Esophagus squamous epithelium (tissue), 4 donors: ENCODE measurements around the gene CA9.

Experiments used
- POLR2A ChIP-seq, 4 donors: fragments of 450-650 bp; IDR thresholded peaks; one replicate each; pipeline ENCODE4 v1.6.1; 2017; ENCODE audit warnings: antibody characterized with exemption in 4 of 4, mild to moderate bottlenecking in 4 of 4, moderate library complexity in 3 of 4
- TF ChIP-seq, protein P1 (sequence below), 6 experiments: fragments of 450-650 bp in 4 of 6; fragments of 200-600 bp in 2 of 6; sonication (generic) in 2 of 6; IDR thresholded peaks; one replicate each; pipeline ENCODE4 v1.5.1; 2016 to 2019; ENCODE audit warnings: antibody characterized with exemption in 6 of 6, mild to moderate bottlenecking in 4 of 6, moderate library complexity in 4 of 6

DNA sequence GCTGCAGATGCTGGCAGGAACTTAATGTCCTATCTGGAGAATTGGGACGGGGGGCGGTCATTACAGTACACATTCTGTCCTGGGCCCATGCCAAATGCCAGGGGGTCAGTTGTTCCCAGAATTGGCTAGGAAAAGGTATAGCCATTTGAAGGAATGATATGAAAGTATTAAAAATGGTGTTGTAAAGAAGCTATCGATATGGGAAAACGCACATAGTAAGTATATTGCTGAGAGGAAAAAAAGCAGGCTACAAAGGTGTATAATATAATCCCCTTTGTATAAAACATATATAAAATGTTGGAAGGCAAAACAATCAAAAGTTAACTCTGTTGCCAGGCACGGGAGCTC, 8.3 kb upstream of the CA9 start:
- TF ChIP-seq, protein P1, sequence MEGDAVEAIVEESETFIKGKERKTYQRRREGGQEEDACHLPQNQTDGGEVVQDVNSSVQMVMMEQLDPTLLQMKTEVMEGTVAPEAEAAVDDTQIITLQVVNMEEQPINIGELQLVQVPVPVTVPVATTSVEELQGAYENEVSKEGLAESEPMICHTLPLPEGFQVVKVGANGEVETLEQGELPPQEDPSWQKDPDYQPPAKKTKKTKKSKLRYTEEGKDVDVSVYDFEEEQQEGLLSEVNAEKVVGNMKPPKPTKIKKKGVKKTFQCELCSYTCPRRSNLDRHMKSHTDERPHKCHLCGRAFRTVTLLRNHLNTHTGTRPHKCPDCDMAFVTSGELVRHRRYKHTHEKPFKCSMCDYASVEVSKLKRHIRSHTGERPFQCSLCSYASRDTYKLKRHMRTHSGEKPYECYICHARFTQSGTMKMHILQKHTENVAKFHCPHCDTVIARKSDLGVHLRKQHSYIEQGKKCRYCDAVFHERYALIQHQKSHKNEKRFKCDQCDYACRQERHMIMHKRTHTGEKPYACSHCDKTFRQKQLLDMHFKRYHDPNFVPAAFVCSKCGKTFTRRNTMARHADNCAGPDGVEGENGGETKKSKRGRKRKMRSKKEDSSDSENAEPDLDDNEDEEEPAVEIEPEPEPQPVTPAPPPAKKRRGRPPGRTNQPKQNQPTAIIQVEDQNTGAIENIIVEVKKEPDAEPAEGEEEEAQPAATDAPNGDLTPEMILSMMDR (IDR thresholded peaks at IDR 0.05) = no peak
- TF ChIP-seq POLR2A (IDR thresholded peaks at IDR 0.05) = no peak
